HG03457 (cell line): ENCODE measurements around the gene IL16.
"Not testable (repeated sequence)": the region's sequence is repeated elsewhere in the genome, so short reads cannot be mapped to it uniquely, and the experiment has no call there.

ENCODE experiments used
- ATAC-seq: cut with Tn5 transposase; IDR thresholded peaks from one replicate; pipeline ENCODE4 v1.9.1; 2021; ENCODE audit warnings: moderate number of reproducible peaks; ENCODE audit not compliant: unreplicated experiment

Gene IL16

DNA sequence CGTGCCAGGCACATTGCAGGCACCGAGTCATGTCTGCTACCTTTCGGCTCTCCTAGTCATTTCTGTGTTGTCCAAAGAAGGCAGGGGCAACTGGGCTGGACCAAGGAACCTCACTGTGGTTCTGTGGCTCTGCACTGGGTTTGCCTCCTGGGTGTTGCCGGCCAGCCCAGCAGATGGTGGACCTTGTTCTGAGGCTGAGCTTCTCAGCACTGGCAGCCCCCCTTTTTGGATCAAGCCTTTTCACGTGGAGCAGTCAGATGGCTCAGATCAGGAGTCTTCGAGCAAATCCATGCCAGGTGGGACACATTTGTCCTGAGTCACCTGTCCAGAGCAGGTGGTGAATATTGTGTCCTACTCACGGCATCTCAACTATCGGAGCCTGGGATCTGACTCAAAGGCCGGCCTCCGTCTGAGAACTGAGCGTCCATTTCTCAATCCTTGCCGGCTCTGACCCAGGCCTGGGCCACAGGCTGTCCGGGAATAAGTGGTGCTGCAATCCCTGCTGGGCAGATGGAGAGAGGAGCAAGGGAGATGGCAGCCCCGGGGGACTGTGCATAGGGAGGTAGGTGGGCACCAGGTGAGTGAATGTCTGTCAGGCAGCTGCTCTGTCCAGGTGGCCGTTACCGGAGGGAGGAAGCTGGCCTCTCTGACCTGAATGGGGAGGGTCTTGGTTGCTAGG is at the start of gene IL16:
TSS of gene IL16 (plus strand) at position 304 of the 679 bp plus-strand sequence. CDS start 28,521 bp downstream, outside the sequence.
- ATAC-seq: no peak

DNA sequence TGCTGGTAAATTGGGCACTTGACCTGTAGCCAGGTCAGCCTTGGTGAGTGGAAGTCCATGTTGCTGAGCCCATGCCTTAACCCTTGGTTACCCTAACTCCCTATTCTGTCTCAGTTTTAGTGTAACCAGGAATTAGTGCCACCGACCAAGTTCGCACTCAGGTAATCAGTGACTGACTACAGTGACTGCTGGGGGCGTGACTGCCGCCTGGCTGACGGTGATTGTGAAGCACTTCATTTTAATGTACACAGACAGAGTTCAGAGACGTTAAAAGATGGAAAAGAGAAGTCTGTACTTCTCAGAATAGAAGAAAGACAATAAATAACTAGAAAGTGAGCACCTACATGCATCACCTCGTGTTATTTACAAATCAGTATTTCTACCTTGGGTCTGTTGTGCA is 45.3 kb upstream of the IL16 start:
- ATAC-seq: no peak

DNA sequence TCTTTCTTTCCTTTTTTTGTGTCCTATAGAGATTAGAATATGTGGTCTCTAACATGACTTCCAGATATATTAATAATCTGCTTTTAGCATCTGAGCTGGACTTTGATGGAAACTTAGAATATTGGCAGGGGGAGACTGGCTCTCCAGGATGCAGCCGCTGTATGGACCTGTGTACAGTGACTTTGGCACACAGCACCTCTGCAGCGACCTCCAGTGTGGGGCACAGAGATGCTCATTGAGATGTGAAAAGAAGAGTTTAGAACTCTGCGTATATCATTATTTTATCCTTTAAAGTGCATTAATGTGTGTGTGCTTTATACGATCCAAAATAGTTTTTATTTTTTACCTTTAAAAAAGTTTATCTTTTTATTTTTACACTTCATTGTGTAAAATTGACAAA is 44.3 kb upstream of the IL16 start:
- no peak for ATAC-seq

DNA sequence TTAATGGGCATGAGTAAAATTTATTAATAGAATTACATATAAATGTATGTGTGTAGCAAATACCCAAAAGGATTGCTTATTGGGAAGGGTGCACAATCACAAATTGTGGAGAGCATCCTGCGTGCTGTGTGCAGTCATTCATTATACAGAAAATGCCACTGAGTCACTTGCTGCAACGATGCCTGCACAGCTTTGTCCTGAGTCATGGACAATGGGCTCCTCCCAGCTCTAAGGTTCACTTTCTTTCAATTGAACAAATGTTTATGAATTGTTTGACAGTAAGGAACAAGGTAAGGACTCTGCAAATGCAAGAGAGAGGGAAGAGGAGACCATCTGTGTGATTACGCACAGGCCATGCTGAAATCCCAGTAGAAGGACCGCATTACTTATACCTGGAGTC is 43.9 kb upstream of the IL16 start:
- no peak for ATAC-seq

DNA sequence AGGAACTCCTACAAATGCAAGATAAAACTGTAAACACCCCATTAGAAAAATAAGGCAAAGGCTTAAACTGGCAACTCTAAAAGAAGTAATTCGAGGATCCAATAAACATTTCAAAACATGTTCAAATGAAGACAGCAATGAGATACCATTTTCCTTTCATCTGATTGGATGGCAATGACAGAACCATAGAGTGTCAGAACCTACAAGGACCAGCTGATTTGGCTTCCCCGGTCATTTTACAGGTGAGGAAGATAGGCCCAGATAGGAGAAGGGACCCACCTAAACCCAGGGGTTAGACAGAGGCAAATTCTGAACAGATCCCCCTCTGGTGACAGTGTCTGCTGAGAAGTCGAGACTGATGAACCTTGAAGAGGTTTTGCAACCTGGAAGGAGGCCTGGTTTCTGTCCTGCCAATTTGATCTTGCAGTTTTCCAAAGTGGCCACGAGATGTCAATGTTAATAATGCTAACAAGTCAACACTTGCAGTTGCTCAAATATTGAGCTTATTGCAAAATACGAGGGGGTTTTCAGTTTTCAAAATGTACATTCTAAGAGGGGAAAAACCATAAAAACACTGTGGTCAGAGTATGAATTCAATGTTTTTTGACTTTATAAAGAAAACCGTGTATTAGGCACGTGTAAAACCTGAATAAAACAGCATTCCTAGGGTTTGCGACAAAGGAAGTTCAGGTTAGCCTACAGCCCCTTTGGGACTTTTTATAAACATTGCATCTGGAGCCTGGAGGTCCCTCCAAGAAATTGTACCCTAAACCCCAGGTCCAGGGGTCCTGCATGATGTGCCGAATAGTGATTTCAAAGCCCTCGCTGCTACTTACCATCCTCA is 41.1 kb upstream of the IL16 start:
- ATAC-seq: no peak

DNA sequence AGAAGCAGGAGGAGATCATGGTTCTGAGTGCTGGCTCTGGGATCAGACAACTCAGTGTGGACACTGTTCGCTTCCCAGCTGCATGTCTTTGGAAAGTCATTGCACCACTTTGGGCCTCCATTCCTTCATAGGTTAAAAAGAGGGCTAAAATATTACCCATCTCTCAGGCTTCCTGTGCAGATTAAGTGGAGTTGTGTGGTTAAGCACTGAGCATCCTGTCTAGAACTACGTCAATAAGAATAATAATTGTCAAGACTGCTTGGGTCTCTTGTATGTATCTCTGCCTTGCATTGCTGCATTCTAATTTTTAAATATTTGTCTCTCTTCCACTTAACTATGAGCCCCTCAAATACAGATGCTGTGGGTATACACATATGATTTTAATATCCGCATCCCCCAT is 40.4 kb upstream of the IL16 start:
- ATAC-seq: no peak

DNA sequence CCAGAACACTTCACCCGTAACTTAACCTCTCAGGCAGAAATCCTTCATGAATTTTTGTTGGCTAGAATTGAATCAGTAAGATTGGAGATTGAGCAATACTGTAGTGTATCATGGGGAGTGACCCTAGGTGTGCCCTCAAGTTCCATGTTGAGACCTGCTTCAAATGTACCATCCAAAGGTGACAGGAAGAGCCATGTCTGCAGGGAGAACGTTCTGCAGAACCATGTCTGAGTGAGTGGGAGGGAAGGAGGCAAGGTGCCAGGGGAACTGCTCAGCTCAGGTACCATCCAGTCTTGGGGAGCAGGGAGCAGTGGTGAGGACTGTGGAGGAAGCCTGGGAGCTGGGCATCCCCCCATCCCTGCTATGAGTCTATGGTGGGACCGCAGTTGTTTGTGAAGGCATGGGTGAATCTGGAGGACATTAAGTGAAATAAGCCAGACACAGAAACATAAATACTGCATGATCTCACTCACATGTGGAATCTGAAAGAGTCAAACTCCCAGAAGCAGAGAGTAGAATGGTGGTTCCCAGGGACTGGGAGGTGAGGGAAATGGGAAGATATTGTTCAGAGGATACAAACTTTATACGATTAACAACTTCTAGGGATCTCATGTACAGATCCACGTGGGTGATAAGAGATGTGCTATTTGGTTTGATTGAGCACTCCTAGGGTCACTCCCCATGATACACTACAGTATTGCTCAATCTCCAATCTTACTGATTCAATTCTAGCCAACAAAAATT is 39.3 kb upstream of the IL16 start:
- ATAC-seq: no peak

DNA sequence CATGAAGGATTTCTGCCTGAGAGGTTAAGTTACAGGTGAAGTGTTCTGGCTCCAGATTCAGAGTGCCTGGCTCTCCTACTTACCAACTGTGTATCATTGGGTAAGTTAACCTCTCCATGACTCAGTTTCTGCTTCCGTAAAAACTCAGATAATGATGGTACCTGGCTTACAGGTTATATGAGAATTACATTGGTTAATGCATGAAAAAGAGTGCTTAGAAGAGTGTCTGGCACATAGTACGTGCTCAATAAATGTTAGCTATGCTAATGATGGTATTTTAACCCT is 38.8 kb upstream of the IL16 start:
- ATAC-seq: no peak

DNA sequence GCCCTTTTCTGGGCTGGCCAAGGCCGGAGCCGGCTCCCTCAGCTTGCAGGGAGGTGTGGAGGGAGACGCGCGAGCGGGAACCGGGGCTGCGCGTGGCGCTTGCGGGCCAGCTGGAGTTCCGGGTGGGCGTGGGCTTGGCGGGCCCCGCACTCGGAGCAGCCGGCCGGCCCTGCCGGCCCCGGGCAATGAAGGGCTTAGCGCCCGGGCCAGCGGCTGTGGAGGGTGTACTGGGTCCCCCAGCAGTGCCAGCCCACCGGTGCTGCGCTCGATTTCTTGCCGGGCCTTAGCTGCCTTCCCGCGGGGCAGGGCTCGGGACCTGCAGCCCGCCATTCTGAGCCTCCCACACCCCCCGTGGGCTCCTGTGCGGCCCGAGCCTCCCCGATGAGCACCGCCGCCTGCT is 38.1 kb upstream of the IL16 start:
- ATAC-seq: not testable (repeated sequence)

DNA sequence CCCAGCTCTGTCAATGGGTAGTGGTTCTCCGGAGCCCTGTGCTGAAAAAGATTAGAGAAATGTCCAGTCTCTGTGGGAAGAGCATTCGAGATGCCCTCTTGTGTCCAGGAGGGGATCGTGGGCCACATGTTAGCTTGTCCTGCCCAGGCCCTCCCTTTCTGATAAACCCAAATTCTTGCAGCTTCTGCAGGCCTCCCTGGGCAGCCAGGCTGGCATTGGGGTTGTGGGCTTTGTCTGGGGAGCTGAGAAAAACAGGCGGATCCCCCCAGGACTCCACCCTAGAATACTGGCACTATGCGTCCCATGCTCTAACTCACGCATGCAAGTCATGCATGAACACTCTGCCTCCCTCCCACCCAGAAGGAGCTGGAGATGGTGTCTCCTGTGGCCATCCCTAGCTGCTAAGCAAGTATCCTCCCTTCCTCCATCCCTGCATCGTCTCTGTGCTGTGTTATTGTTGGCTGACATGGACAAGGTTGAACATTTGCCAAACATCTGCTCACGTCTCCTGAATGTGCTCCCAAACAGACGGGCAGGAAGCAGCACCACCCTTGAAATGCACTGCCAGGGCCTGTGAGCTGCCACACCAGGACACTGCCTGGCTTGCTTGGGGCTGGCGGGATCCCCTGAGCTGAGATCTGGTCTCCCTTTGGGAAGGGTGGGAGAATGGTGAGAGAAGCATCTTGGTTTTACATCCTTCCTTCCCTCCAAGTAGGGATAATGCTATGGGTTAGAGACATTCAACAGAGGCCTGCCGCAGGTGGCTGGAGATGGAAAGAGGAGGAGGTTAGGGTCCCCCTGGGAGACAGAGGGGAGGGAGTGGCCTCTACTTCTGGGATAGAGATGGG is 36.1 kb upstream of the IL16 start:
- ATAC-seq: no peak

DNA sequence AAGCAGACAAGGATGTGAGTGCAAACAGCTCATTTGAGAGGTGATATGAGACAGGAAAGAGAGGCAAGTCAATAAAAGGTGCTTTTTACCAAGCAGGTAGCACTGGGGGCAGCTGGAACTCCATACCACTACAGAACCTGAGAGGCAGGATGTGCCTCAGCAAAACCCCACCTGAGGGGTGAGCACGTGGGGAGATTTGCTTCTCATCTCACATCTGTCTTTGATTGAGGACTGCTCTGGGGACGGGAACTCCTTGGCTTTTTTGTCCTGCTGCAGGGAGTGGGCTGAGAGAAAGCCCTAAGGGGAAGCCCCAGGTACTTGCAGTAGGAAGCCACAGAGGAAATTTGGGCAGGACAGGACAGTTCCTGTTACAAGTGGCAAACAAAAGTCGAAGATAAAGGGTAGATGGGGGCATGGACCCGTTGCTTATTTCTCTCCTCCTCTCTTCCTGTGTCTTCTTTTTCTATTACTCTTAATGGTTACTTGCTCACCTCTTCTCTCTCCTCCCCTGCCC is 35.5 kb upstream of the IL16 start:
- ATAC-seq: no peak

DNA sequence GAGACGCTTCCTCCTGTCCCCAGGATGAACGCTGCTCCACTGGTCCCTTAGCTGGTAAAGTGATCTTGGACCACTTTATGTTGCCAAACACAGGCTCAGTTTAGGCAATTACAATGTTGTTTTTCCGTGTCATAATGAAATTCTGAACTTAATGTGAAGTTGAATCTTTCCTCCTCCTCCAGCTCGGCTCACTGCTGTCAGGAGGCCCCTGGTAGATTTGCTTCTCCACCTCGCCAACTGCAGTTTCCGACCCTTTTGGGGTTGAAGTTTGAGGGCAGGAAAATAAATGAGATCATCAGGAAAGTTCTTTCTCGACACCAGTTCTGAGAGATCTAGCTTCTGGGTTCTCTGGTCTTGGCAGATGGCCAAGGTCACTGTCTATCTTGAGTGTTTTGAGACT is 34.8 kb upstream of the IL16 start:
- no peak for ATAC-seq

DNA sequence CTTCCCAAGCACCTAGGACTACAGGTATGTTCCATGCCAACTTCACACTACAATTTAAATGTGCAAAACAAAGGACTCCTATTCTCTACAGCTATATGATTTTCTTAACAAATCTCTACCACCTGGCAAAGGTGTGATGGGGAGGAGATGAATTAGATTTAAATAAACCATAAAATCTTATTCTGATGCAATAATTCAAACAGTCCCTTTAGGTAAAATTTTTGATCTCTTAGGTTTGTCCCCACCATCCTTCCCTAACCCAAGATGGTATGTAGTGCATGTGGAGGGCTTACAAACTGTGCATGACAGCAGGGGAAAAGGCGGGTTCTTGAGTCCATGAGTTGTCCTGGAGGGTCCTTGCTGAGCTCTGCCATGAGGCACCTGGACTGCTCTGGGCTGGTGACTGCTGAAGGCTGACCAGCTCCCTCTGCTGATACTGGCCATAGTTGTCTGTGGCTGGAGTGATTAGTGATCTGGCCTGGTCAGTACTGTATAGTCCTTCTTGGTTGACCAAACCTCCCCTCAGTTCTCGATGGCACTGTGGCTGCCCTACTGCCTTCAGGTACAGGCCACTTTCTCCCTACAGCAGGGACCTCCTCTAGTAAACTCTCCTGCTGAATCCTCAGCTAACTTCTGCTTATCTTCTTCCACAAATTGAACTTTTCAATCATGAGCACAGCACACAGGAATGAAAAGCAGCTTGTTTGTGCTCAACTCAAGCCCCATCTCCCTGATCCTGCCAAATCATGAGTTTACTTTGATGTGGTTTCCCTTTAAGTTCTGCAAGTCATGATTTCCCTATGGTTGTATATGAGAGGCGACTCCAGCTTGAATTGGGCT is 32.5 kb upstream of the IL16 start:
- no peak for ATAC-seq

DNA sequence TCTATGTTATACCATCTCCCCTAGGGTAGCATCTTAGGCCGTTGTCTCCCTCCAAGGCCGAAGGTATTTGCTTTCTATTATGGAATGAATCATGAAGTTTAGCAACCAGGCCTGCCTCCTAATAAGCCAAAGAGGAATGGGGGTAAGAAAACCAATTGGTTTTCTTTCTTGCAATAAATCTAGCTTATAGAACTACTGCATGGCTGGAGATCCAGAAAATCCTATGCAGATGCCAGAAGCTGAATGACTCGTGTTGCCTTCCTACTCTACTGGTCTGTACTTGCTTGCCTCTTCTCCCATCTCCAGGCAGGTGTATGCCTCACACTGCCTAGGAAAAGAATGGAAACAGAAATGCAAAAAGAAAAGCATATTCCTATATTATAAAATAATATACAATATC is 31.1 kb upstream of the IL16 start:
- no peak for ATAC-seq

DNA sequence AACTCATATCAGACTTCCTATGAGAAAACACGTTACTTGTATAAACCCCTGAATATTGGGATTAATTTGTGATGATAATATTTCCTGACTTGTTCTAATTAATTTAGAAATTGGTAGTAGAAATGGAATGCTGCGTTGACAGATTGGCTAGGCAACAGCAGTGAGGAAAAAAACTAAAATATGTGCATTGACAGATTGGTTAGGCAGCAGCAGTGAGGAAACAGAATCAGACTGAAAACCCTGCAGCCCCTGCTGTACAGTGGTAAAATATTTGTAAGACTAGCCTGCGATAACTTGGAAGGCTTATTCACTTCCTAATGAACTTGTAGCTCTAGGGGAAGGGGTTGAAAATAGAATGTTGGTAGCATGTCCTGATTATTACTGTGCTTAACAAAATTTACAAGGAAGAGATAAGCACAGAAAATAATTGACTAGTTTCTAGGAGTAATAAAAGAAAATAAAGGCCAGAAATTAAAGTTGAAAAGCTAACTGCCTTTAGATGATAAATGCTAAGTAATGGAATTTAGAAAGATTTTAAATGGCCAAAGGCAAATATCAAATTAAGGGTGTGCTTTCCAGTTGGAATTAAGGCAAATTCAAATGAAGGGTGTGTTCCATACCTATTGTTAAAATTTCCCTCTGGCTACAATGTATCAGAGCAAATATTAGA is 29.9 kb upstream of the IL16 start:
- ATAC-seq: no peak

DNA sequence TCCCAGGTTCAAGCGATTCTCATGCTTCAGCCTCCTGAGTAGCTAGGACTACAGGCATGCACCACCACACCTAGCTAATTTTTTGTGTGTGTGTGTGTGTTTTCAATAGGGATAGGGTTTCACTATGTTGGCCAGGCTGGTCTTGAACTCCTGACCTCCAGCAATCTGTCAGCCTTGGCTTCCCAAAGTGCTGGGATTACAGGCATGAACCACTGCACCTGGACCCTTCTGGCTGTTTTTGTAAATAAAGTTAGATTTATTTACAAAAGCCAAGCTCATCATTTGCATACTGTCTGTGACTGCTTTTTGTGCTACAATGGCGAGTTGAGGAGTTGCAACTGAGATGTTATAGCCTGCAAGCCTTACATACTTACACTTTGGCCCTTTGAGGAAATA is 28.6 kb upstream of the IL16 start:
- ATAC-seq: no peak

DNA sequence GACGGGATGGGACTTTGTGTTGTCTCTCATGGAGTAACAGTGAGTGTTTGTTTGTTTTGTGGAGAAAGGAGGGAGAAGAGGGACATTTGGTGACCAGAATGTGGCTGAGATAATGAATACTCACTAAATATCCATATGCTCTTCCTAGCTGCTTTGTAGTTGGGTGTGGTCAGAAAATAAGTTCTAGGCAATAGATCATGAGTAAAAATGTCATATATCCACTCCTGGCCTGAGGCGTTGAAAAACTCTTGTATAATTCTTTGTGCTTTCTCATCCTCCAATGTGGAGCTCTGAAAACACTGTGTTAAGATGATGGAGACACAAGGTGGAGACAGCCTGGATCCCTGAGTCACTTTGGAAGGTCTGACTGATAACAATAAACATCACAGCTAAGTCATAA is 28.0 kb upstream of the IL16 start:
- no peak for ATAC-seq

DNA sequence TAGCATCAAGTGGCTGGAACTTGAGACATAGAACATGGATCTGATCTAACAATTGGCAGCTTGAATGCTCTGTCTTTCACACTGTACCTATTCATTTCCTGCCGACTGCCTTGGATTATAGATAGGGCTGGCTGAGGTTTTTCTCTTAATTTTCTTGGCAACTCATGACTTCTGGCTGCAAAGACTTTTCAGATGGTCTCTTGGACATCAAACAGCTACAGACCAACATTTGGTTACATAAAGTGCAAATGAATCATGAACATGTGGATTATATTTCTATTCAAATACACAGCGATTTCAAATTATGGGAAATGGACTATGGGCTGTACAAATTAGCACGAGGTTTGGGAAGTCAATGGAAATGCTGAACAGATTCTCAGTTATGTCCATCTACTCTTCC is 26.2 kb upstream of the IL16 start:
- ATAC-seq: no peak

DNA sequence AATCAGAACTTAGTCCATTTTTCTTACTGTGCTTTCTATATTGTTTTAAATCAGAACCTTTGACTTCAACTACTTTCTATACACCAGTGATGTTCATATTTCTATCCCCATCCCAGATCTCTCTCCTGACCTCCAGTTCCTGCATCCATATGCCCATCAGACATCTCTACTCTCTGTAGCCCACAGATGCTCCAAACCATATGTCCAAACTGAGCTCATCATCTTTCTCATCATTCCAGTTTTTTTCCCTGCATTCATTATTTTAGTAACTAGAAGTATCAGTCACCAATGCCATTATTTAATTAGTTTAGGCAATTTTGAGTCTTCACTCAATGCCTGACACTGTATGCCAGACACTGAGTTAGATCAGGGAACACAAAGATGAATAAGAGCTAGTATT is 25.4 kb upstream of the IL16 start:
- no peak for ATAC-seq
